H1 (cell line): ENCODE data around the gene TANC1.

ENCODE experiments used
- CHD2 ChIP-seq: IDR thresholded peaks from 2 replicates; pipeline ENCODE4 v1.6.1; 2012; ENCODE audit warnings: low read length, improper control_type of control experiment
- EZH2 ChIP-seq: fragments of 200-600 bp; sonication (generic); IDR thresholded peaks from 2 replicates; pipeline ENCODE4 v1.7.1; 2012; ENCODE audit warnings: low read depth, mild to moderate bottlenecking, moderate library complexity, low read length, inconsistent platforms; ENCODE audit not compliant: severe bottlenecking
- JUND ChIP-seq: IDR thresholded peaks from 2 replicates; pipeline ENCODE4 v1.6.1; 2011; ENCODE audit warnings: mild to moderate bottlenecking, improper control_type of control experiment, low read length
- NANOG ChIP-seq: IDR thresholded peaks from 2 replicates; pipeline ENCODE4 v1.6.1; 2011; ENCODE audit warnings: low read length, low read depth, mild to moderate bottlenecking, inconsistent platforms; ENCODE audit not compliant: insufficient read depth, poor library complexity, severe bottlenecking
- NRF1 ChIP-seq: IDR thresholded peaks from 2 replicates; pipeline ENCODE4 v1.6.1; 2011; ENCODE audit warnings: mild to moderate bottlenecking, low read depth, low read length, improper control_type of control experiment
- POLR2A ChIP-seq, 2 experiments: IDR thresholded peaks; 1 replicate in 1 of 2; 2 replicates in 1 of 2; pipeline ENCODE4 v1.6.1; 2011; ENCODE audit warnings: low read depth in 2 of 2, low read length in 2 of 2, mild to moderate bottlenecking in 2 of 2; ENCODE audit errors: control extremely low read depth in 1 of 2
- POLR2AphosphoS5 ChIP-seq: IDR thresholded peaks from 2 replicates; pipeline ENCODE4 v1.6.1; 2011; ENCODE audit warnings: low read depth, low read length
- RXRA ChIP-seq: IDR thresholded peaks from 2 replicates; pipeline ENCODE4 v1.6.1; 2011; ENCODE audit warnings: low read depth, mild to moderate bottlenecking, low read length, moderate library complexity; ENCODE audit not compliant: insufficient read depth
- SP1 ChIP-seq: IDR thresholded peaks from 2 replicates; pipeline ENCODE4 v1.6.1; 2011; ENCODE audit warnings: low read depth, low read length
- SUZ12 ChIP-seq: fragments of 200-600 bp; sonication (generic); IDR thresholded peaks from 2 replicates; pipeline ENCODE4 v1.6.1; 2012; ENCODE audit warnings: mild to moderate bottlenecking, inconsistent platforms, low read length, moderate library complexity, mixed read lengths
- TBP ChIP-seq: IDR thresholded peaks from 2 replicates; pipeline ENCODE4 v1.6.1; 2011; ENCODE audit warnings: low read depth, low read length, improper control_type of control experiment
- TF ChIP-seq, protein P1 (sequence below), 3 experiments: IDR thresholded peaks; 1 replicate in 2 of 3; 2 replicates in 1 of 3; pipeline versions ENCODE4 v1.5.1 to v1.6.1; 2011; ENCODE audit warnings: low read length in 3 of 3, mild to moderate bottlenecking in 3 of 3, inconsistent platforms in 2 of 3, low read depth in 1 of 3, moderate library complexity in 1 of 3; ENCODE audit not compliant: insufficient read depth in 1 of 3; ENCODE audit errors: control extremely low read depth in 1 of 3
- TF ChIP-seq, protein P2 (sequence below): IDR thresholded peaks from 2 replicates; pipeline ENCODE4 v1.6.1; 2011; ENCODE audit warnings: low read length, improper control_type of control experiment
- TF ChIP-seq, protein P3 (sequence below): IDR thresholded peaks from 2 replicates; pipeline ENCODE4 v1.6.1; 2012; ENCODE audit warnings: low read length, inconsistent platforms

DNA sequence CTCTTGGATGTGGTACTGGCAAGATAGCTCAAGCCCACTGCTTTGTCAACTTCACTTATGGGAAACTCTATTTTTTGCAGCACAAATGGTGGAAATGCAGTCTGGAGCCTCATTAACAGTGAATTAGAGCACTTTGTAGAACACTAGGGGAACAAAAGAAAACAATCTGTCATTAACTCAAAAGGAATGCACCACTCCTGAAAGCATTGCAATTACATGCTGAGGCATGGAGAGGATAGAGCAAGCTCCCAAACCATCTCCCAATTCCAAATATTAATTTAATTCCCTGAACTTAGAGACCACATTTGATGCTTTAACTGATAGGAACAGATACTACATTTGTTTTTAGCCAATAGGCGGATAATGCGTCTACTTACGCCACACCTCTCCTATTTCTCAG is 32.8 kb upstream of the TANC1 start:
- TF ChIP-seq, protein P1, sequence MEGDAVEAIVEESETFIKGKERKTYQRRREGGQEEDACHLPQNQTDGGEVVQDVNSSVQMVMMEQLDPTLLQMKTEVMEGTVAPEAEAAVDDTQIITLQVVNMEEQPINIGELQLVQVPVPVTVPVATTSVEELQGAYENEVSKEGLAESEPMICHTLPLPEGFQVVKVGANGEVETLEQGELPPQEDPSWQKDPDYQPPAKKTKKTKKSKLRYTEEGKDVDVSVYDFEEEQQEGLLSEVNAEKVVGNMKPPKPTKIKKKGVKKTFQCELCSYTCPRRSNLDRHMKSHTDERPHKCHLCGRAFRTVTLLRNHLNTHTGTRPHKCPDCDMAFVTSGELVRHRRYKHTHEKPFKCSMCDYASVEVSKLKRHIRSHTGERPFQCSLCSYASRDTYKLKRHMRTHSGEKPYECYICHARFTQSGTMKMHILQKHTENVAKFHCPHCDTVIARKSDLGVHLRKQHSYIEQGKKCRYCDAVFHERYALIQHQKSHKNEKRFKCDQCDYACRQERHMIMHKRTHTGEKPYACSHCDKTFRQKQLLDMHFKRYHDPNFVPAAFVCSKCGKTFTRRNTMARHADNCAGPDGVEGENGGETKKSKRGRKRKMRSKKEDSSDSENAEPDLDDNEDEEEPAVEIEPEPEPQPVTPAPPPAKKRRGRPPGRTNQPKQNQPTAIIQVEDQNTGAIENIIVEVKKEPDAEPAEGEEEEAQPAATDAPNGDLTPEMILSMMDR (IDR thresholded peaks at IDR 0.05; ENCODE audit: control extremely low read depth in 1 of 3, insufficient read depth in 1 of 3, low read depth in 1 of 3, low read length in 3 of 3) = no peak
- TF ChIP-seq, protein P2, sequence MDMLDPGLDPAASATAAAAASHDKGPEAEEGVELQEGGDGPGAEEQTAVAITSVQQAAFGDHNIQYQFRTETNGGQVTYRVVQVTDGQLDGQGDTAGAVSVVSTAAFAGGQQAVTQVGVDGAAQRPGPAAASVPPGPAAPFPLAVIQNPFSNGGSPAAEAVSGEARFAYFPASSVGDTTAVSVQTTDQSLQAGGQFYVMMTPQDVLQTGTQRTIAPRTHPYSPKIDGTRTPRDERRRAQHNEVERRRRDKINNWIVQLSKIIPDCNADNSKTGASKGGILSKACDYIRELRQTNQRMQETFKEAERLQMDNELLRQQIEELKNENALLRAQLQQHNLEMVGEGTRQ = no peak
- TF ChIP-seq SUZ12 = no peak
- TF ChIP-seq NRF1 = no peak
- no peak for TF ChIP-seq CHD2
- TF ChIP-seq RXRA = no peak
- TF ChIP-seq, protein P3, sequence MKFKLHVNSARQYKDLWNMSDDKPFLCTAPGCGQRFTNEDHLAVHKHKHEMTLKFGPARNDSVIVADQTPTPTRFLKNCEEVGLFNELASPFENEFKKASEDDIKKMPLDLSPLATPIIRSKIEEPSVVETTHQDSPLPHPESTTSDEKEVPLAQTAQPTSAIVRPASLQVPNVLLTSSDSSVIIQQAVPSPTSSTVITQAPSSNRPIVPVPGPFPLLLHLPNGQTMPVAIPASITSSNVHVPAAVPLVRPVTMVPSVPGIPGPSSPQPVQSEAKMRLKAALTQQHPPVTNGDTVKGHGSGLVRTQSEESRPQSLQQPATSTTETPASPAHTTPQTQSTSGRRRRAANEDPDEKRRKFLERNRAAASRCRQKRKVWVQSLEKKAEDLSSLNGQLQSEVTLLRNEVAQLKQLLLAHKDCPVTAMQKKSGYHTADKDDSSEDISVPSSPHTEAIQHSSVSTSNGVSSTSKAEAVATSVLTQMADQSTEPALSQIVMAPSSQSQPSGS = no peak
- no peak for TF ChIP-seq POLR2AphosphoS5
- TF ChIP-seq JUND = no peak
- no peak for TF ChIP-seq POLR2A (IDR thresholded peaks at IDR 0.05; ENCODE audit: control extremely low read depth in 1 of 2, low read depth in 2 of 2, low read length in 2 of 2)
- no peak for TF ChIP-seq SP1
- no peak for TF ChIP-seq TBP
- TF ChIP-seq EZH2 = no peak
- peak; percentile 47 for TF ChIP-seq NANOG
